ENCODE measurements around the gene C1orf87.

- TF ChIP-seq, protein P1, sequence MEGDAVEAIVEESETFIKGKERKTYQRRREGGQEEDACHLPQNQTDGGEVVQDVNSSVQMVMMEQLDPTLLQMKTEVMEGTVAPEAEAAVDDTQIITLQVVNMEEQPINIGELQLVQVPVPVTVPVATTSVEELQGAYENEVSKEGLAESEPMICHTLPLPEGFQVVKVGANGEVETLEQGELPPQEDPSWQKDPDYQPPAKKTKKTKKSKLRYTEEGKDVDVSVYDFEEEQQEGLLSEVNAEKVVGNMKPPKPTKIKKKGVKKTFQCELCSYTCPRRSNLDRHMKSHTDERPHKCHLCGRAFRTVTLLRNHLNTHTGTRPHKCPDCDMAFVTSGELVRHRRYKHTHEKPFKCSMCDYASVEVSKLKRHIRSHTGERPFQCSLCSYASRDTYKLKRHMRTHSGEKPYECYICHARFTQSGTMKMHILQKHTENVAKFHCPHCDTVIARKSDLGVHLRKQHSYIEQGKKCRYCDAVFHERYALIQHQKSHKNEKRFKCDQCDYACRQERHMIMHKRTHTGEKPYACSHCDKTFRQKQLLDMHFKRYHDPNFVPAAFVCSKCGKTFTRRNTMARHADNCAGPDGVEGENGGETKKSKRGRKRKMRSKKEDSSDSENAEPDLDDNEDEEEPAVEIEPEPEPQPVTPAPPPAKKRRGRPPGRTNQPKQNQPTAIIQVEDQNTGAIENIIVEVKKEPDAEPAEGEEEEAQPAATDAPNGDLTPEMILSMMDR (conservative IDR thresholded peaks at IDR 0.05; ENCODE audit: low read length) = no peak
- no peak for TF ChIP-seq EZH2phosphoT487 (IDR thresholded peaks at IDR 0.05; ENCODE audit: borderline replicate concordance)
These were observed 48.0 kb downstream of the C1orf87 start for GRCh38 chr1:60025552-60025951.
